Hippocampal formation (tissue), 2 donors: Measurements from ENCODE around the gene MARVELD1.
A peak's percentile ranks its signal among the peaks of the same experiment; 100 is the strongest.

Experiments used
- DNase-seq, 2 donors: peaks; one replicate each; lab custom pipeline; 2025; lab: John Stamatoyannopoulos, UW

MARVELD1 gene

GRCh38 chr10:97721871-97722780 is 8.6 kb downstream of the MARVELD1 start:
- DNase-seq: no peak

GRCh38 chr10:97723001-97723400 is 9.5 kb downstream of the MARVELD1 start:
- no peak for DNase-seq

GRCh38 chr10:97724341-97724941 is 10.9 kb downstream of the MARVELD1 start:
- no peak for DNase-seq

- DNase-seq: no peak
Measured at GRCh38 chr10:97726636-97727178, 13.2 kb downstream of the MARVELD1 start.

GRCh38 chr10:97729014-97729413 is 15.5 kb downstream of the MARVELD1 start:
- no peak for DNase-seq

- peak; percentile 51 to 80 for DNase-seq
Measured at GRCh38 chr10:97731346-97732051, 18.0 kb downstream of the MARVELD1 start.

- DNase-seq: no peak
Measured at GRCh38 chr10:97732052-97732359, 18.5 kb downstream of the MARVELD1 start.

GRCh38 chr10:97733256-97733655 is 19.7 kb downstream of the MARVELD1 start:
- no peak for DNase-seq

- no peak for DNase-seq
Measured at GRCh38 chr10:97734021-97734420, 20.5 kb downstream of the MARVELD1 start.

- DNase-seq: no peak
Measured at GRCh38 chr10:97736403-97736901, 22.9 kb downstream of the MARVELD1 start.

- DNase-seq: peak; percentile 80 to 90
Measured at GRCh38 chr10:97736902-97737769, 23.6 kb downstream of the MARVELD1 start, which contains the start of gene ZFYVE27. ZFYVE27 (plus strand) TSS chr10:97737128; CDS start chr10:97738478, 1,350 bp downstream.

- DNase-seq: no peak
Measured at GRCh38 chr10:97737770-97738265, 24.3 kb downstream of the MARVELD1 start.

- no peak for DNase-seq
Measured at GRCh38 chr10:97738616-97739015, 25.1 kb downstream of the MARVELD1 start.

GRCh38 chr10:97740613-97741012 is 27.1 kb downstream of the MARVELD1 start:
- DNase-seq: no peak

GRCh38 chr10:97743169-97743943 is 29.8 kb downstream of the MARVELD1 start:
- DNase-seq: no peak

GRCh38 chr10:97744405-97745035 is 31.0 kb downstream of the MARVELD1 start:
- DNase-seq: no peak

GRCh38 chr10:97747573-97747972 is 34.0 kb downstream of the MARVELD1 start:
- no peak for DNase-seq

- no peak for DNase-seq
Measured at GRCh38 chr10:97748116-97748515, 34.6 kb downstream of the MARVELD1 start.

- no peak for DNase-seq
Measured at GRCh38 chr10:97752956-97753355, 39.4 kb downstream of the MARVELD1 start.

- no peak for DNase-seq
Measured at GRCh38 chr10:97754726-97755125, 41.2 kb downstream of the MARVELD1 start.
